ENCODE results near the gene KIAA1755.
A peak's percentile ranks its signal among the peaks of the same experiment; 100 is the strongest.

KIAA1755 gene

GRCh38 chr20:38230957-38231526 is 29.5 kb downstream of the KIAA1755 start:
- no peaks in the 10 kb centered on the region for H3K9me3 ChIP-seq
- in situ Hi-C loops (cut with MboI; ENCODE audit: low sequenced_read_pairs), result no loop called here
- no peak for DNase-seq (ENCODE audit: low spot score in 2 of 2)
- no peak overlapping the region for H3K4me3 ChIP-seq
- H3K4me1 ChIP-seq, result no peaks in the 10 kb centered on the region
- H3K36me3 ChIP-seq (replicated peaks), result no peaks in the 10 kb centered on the region
- no peaks in the 10 kb centered on the region; the same call in 1 of the 2 replicates for H3K27me3 ChIP-seq (ENCODE audit: low read depth)

GRCh38 chr20:38230253-38230551 is 30.3 kb downstream of the KIAA1755 start:
- DNase-seq (ENCODE audit: low spot score in 2 of 2), result no peak
- Histone ChIP-seq H3K9me3 (no peaks in the 10 kb centered on the region), H3K4me3 (no peak overlapping the region), H3K4me1 (no peaks in the 10 kb centered on the region), H3K27me3 (ENCODE audit: low read depth) (no peaks in the 10 kb centered on the region; the same call in 1 of the 2 replicates), H3K36me3 (replicated peaks) (no peaks in the 10 kb centered on the region)
- in situ Hi-C loops (cut with MboI; ENCODE audit: low sequenced_read_pairs), result no loop called here

GRCh38 chr20:38229376-38230252 is 30.9 kb downstream of the KIAA1755 start:
- H3K27me3 ChIP-seq (ENCODE audit: low read depth), result no peaks in the 10 kb centered on the region
- no peaks in the 10 kb centered on the region for H3K4me1 ChIP-seq
- H3K36me3 ChIP-seq (replicated peaks), result no peaks in the 10 kb centered on the region
- DNase-seq (ENCODE audit: low spot score in 2 of 2), result peak in 1 of 2 experiments; percentile 40
- no peak overlapping the region for H3K4me3 ChIP-seq
- no peaks in the 10 kb centered on the region for H3K9me3 ChIP-seq
- in situ Hi-C loops (cut with MboI; ENCODE audit: low sequenced_read_pairs), result loop anchor here (10.0 kb wide), 1 partner anchor 175 kb away; no protein-coding TSS in a partner anchor

GRCh38 chr20:38228436-38228835 is 32.1 kb downstream of the KIAA1755 start:
- Histone ChIP-seq H3K4me3 (no peak overlapping the region), H3K27me3 (ENCODE audit: low read depth) (no peaks in the 10 kb centered on the region), H3K9me3 (no peaks in the 10 kb centered on the region), H3K36me3 (replicated peaks) (no peaks in the 10 kb centered on the region), H3K4me1 (no peaks in the 10 kb centered on the region)
- in situ Hi-C loops (cut with MboI; ENCODE audit: low sequenced_read_pairs), result loop anchor here (10.0 kb wide), 1 partner anchor 176 kb away; no protein-coding TSS in a partner anchor
- DNase-seq (ENCODE audit: low spot score in 2 of 2), result no peak

- H3K27me3 ChIP-seq (ENCODE audit: low read depth), result no peaks in the 10 kb centered on the region
- no peaks in the 10 kb centered on the region for H3K4me1 ChIP-seq
- no peaks in the 10 kb centered on the region for H3K36me3 ChIP-seq (replicated peaks)
- DNase-seq (ENCODE audit: low spot score in 2 of 2), result no peak
- no peaks in the 10 kb centered on the region for H3K9me3 ChIP-seq
- no peak overlapping the region for H3K4me3 ChIP-seq
- in situ Hi-C loops (cut with MboI; ENCODE audit: low sequenced_read_pairs), result loop anchor here (10.0 kb wide), 1 partner anchor 177 kb away; no protein-coding TSS in a partner anchor
Observed at GRCh38 chr20:38227420-38228360, 32.8 kb downstream of the KIAA1755 start.

GRCh38 chr20:38226553-38226952 is 34.0 kb downstream of the KIAA1755 start:
- no peaks in the 10 kb centered on the region for H3K36me3 ChIP-seq (replicated peaks)
- in situ Hi-C loops (cut with MboI; ENCODE audit: low sequenced_read_pairs), result loop anchor here (10.0 kb wide), 1 partner anchor 178 kb away; no protein-coding TSS in a partner anchor
- no peaks in the 10 kb centered on the region for H3K27me3 ChIP-seq (ENCODE audit: low read depth)
- no peaks in the 10 kb centered on the region for H3K4me1 ChIP-seq
- DNase-seq (ENCODE audit: low spot score in 2 of 2), result no peak
- no peak overlapping the region for H3K4me3 ChIP-seq
- H3K9me3 ChIP-seq, result no peaks in the 10 kb centered on the region

GRCh38 chr20:38225900-38226263 is 34.7 kb downstream of the KIAA1755 start:
- DNase-seq (ENCODE audit: low spot score in 2 of 2), result no peak
- Histone ChIP-seq H3K4me1 (0 out of 2 replicates have a peak, but pooled peaks cover 1% of the 10 kb centered on the region), H3K36me3 (replicated peaks) (no peaks in the 10 kb centered on the region), H3K27me3 (ENCODE audit: low read depth) (no peaks in the 10 kb centered on the region), H3K9me3 (no peaks in the 10 kb centered on the region), H3K4me3 (no peak overlapping the region)
- in situ Hi-C loops (cut with MboI; ENCODE audit: low sequenced_read_pairs), result loop anchor here (10.0 kb wide), 1 partner anchor 179 kb away; no protein-coding TSS in a partner anchor

- H3K9me3 ChIP-seq, result no peaks in the 10 kb centered on the region
Observed at GRCh38 chr20:38225240-38225899, 35.2 kb downstream of the KIAA1755 start.

GRCh38 chr20:38224531-38224930 is 36.0 kb downstream of the KIAA1755 start:
- Histone ChIP-seq H3K9me3 (no peaks in the 10 kb centered on the region), H3K4me1 (0 out of 2 replicates have a peak, but pooled peaks cover 2% of the 10 kb centered on the region), H3K36me3 (replicated peaks) (no peaks in the 10 kb centered on the region), H3K4me3 (no peak overlapping the region), H3K27me3 (ENCODE audit: low read depth) (no peaks in the 10 kb centered on the region)
- in situ Hi-C loops (cut with MboI; ENCODE audit: low sequenced_read_pairs), result loop anchor here (5.0 to 25.0 kb wide), 3 partner anchors 167 to 662 kb away; no protein-coding TSS in a partner anchor
- DNase-seq (ENCODE audit: low spot score in 2 of 2), result no peak

More at GRCh38 chr20:38225240-38225899, 35.2 kb downstream of the KIAA1755 start:
- Histone ChIP-seq H3K4me1 (0 out of 2 replicates have a peak, but pooled peaks cover 2% of the 10 kb centered on the region), H3K4me3 (no peak overlapping the region), H3K36me3 (replicated peaks) (no peaks in the 10 kb centered on the region), H3K27me3 (ENCODE audit: low read depth) (no peaks in the 10 kb centered on the region)
- no peak for DNase-seq (ENCODE audit: low spot score in 2 of 2)
- in situ Hi-C loops (cut with MboI; ENCODE audit: low sequenced_read_pairs), result loop anchor here (10.0 kb wide), 1 partner anchor 179 kb away; no protein-coding TSS in a partner anchor

- Histone ChIP-seq H3K27me3 (ENCODE audit: low read depth) (no peaks in the 10 kb centered on the region), H3K4me3 (no peak overlapping the region), H3K4me1 (0 out of 2 replicates have a peak, but pooled peaks cover 2% of the 10 kb centered on the region), H3K9me3 (no peaks in the 10 kb centered on the region), H3K36me3 (replicated peaks) (no peaks in the 10 kb centered on the region)
- in situ Hi-C loops (cut with MboI; ENCODE audit: low sequenced_read_pairs), result loop anchor here (5.0 to 25.0 kb wide), 3 partner anchors 166 to 661 kb away; no protein-coding TSS in a partner anchor
- DNase-seq (ENCODE audit: low spot score in 2 of 2), result no peak
Observed at GRCh38 chr20:38223743-38224100, 36.8 kb downstream of the KIAA1755 start.

- H3K9me3 ChIP-seq, result no peaks in the 10 kb centered on the region
- no peak overlapping the region for H3K4me3 ChIP-seq
- in situ Hi-C loops (cut with MboI; ENCODE audit: low sequenced_read_pairs), result loop anchor here (5.0 to 25.0 kb wide), 3 partner anchors 166 to 661 kb away; no protein-coding TSS in a partner anchor
- H3K4me1 ChIP-seq, result 0 out of 2 replicates have a peak, but pooled peaks cover 2% of the 10 kb centered on the region
- no peaks in the 10 kb centered on the region for H3K27me3 ChIP-seq (ENCODE audit: low read depth)
- DNase-seq (ENCODE audit: low spot score in 2 of 2), result no peak
- H3K36me3 ChIP-seq (replicated peaks), result no peaks in the 10 kb centered on the region
Observed at GRCh38 chr20:38222923-38223742, 37.4 kb downstream of the KIAA1755 start.

Data from HAP-1 (cell line).